ENCODE measurements around the gene SFXN3. TPM values are rescaled to one million over a fixed set of nuclear protein-coding genes. Genes with fewer than 3 reads are reported as not detected.

The SFXN3 gene
- total RNA-seq, 4 donors from 2014 or later, result 26.9 to 131 (median 101) TPM

DNA sequence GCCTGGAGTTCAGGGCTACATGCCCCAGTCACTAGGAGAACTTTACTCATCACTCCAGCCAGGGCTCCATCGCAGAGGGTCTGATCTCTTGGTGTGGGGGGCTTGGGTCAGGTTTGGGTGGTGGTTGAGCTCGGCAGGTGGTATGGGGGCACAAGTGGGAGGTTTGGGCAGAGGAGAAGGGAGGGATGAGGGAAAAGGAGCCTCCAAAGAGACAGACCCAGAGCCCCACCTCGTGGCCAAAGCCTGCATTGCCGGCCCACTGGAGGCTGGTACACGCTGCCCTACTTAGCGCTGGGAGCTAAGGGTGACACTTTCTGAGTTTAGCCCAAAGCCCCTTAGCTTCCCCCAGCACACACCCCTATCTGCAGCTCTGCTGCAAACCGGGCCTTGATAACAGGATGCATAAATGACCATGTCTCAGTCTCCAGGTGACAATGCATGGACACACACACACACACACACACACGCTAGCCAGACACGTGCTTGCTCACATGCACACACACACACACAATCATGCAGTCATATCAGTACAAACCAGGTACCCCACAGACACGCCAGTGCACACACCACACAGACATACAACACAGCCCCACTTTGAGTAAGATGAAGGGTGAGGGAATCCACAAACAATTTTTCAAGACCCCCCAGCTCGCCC lies 16.7 kb upstream of the SFXN3 start:
- TF ChIP-seq, protein P1, sequence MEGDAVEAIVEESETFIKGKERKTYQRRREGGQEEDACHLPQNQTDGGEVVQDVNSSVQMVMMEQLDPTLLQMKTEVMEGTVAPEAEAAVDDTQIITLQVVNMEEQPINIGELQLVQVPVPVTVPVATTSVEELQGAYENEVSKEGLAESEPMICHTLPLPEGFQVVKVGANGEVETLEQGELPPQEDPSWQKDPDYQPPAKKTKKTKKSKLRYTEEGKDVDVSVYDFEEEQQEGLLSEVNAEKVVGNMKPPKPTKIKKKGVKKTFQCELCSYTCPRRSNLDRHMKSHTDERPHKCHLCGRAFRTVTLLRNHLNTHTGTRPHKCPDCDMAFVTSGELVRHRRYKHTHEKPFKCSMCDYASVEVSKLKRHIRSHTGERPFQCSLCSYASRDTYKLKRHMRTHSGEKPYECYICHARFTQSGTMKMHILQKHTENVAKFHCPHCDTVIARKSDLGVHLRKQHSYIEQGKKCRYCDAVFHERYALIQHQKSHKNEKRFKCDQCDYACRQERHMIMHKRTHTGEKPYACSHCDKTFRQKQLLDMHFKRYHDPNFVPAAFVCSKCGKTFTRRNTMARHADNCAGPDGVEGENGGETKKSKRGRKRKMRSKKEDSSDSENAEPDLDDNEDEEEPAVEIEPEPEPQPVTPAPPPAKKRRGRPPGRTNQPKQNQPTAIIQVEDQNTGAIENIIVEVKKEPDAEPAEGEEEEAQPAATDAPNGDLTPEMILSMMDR (IDR thresholded peaks at IDR 0.05; ENCODE audit: low read depth), result no peak

DNA sequence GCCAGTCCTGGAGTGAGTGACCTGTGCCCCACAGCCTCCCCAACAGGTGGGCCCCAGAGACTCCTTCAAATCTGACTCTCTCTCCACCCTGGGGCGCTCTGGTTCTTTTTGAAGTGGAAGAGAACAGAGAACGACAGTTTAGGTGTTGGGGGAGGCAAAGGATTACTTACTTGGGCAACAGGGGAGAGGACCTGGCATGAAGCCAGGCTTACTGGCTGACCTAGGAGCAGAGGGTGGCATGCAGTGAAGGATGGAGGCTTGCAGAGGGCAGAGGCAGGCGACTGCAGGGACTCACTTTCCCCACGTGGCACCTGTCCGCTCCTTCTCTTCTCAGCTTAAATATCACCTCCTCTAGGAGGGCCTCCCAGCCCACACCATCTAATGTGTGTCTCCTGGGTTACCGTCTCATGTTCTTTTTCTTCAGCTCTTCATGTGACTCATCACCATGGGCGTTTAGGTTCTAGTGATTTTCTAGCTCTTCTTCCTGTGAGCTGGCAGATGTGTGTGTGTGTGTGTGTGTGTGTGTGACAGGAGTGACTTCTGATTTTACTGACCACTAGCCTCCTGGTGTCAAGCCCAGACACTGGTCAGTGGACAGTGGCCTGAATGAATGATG lies 16.0 kb upstream of the SFXN3 start:
- TF ChIP-seq, protein P1 (IDR thresholded peaks at IDR 0.05; ENCODE audit: low read depth), result no peak

DNA sequence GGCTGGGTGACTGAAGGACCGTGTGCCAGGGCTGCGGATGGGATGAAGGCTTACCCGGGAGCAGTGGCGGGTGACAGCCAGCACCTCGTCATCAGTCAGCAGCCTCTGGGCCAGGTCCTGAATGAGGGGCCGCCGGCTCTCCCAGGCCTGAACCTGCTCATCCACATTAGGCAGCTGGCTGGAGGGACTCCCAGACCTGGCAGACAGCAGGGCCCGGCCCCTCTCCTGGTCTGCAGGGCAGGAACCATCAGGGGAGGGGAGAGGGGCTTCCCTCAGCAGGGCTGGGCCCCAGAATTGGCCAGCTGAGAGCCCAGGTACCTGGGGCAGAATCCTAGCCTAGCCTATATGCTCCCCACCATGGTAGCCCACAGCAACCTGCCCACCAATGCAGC lies 15.5 kb upstream of the SFXN3 start:
- TF ChIP-seq, protein P1 (IDR thresholded peaks at IDR 0.05; ENCODE audit: low read depth), result no peak

DNA sequence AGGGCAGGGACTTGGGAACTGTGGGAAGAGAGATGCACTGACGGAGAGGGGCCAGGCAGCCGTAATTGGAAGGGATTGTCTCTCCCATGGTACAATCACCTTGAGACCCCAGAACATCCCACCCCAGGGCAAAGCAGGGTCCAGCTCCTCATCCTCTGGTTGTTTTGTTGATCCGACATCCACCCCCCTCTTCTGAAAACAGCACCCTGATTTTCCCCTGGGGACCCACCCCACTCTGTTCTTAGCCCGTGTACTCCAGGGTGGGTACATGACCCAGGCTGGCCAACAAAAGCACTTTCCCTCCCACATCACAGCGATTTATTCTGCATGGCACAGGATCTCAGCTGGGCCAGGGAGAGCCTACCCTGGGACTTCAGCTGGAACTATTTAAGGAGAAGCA lies 14.2 kb upstream of the SFXN3 start:
- TF ChIP-seq, protein P1 (IDR thresholded peaks at IDR 0.05; ENCODE audit: low read depth), result no peak

DNA sequence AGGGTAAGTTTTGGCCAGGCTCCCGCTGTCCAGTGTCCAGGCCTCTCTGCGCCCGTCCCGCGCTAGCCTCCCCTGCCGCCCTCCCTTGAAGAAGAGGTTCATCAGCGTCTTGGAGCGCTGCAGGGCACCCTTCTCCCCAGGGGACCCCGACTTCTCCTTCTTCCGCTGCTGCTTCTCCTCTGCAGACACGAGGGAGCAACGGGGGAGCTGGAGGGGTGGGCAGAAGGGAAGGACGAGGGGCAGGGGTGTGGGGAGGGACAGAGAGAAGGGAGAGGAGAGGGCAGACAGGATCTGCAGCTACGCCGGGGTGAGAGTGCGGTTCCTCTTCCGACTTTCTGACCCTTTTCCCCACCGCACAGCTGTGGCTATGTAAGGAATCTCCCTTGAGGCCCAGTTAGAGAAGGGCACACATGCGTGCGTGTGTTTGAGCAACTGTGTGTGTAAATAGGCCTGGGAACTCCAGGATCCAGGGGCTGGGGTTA lies 12.9 kb upstream of the SFXN3 start:
- TF ChIP-seq, protein P1 (IDR thresholded peaks at IDR 0.05; ENCODE audit: low read depth), result no peak

DNA sequence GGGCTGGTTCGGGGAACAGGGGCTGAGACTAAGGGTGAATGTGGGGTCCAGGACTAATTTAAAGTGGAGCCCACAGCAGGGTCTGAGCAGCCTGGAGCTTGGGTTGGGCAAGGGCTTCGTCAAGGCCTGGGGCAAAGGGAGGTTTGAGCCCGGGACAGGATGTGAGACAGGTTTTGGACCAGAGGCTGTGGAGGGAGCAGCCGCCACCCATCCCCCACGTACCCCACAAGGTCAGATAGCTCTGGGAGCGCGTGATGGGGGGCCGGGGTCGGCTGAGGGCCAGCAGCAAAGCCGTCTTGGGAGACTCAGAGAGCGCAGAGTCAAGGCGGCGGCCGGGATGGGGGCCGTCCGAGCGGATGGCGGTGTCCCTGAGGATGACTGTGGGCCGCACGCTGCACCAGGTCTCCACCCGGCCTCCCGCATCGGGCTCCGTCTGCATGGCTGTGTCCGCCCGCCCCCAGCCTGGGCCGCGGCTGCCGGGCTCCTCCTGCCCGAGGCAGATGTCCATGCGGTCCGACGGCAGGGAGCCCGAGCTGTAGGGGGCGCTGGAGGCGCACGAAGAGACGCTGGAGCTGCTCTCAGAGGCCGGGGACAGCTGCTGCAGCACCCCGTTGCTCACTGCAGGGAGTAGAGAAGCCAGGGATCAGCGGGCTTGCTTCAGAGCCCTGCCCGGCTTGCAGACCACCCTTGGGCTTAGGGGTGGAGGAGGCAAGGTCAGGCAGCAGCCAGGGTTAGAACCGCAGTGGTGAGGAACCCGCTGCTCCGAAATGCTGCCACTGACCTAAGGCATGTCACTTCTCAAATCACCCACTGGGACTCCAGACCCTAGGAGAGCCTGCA lies 12.2 kb upstream of the SFXN3 start:
- TF ChIP-seq, protein P1 (IDR thresholded peaks at IDR 0.05; ENCODE audit: low read depth), result no peak

DNA sequence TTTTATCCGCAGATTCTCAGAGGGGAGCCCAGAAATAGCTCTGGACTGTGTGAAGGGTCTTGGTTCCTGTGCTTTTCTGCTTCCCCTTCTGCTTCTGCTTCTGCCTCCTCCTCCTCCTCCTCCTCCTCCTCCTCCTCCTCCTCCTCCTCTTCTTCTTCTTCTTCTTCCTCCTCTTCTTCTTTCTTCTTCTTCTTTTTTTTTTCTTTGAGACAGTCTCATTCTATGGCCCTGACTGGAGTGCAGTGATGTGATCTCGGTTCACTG lies 11.7 kb upstream of the SFXN3 start:
- TF ChIP-seq, protein P1 (IDR thresholded peaks at IDR 0.05; ENCODE audit: low read depth), result no peak

Measured in subcutaneous adipose tissue (tissue), 4 donors.